ENCODE results near the gene PLK1. TPM values are rescaled to one million over a fixed set of nuclear protein-coding genes. Genes with fewer than 3 reads are reported as not detected.
"Not testable (repeated sequence)": the region's sequence is repeated elsewhere in the genome, so short reads cannot be mapped to it uniquely, and the experiment has no call there.

Gene PLK1
- total and polyA plus RNA-seq, 2 of the 4 experiments (the other 2 are of a cell fraction) = 19.4 to 59.0 TPM

DNA sequence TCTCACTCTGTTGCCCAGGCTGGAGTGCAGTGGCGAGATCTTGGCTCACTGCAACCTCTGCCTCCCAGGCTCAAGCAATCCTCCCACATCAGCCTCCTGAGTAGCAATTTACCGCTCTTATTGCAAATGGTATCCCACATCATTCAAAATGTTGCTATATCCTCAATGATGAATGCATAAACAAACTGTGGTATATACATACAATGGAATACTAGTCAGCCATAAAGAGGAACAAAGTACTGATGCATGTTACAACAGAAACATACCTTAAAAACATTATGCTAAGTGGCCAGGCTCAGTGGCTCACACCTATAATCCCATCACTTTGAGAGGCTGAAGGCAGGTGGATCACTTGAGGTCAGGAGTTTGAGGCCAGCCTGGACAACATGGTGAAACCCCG, 46.8 kb upstream of the PLK1 start:
- H3K9me1 ChIP-seq (ENCODE audit: insufficient read depth, low read length); H3K4ac ChIP-seq (ENCODE audit: low read depth, low read length); H4K5ac ChIP-seq (ENCODE audit: low read depth, low read length); H2AK9ac ChIP-seq (replicated peaks; ENCODE audit: low read depth, low read length, poor library complexity); H2BK5ac ChIP-seq (ENCODE audit: low read depth, low read length, poor library complexity, severe bottlenecking); H3K56ac ChIP-seq (ENCODE audit: extremely low read depth, insufficient read depth, low read length); DNase-seq; POLR2A ChIA-PET (ENCODE audit: unreplicated experiment); BruUV-seq (replicated peaks); H4K91ac ChIP-seq (ENCODE audit: insufficient read depth, low read depth, low read length); H3K27me3 ChIP-seq (ENCODE audit: control insufficient read depth, insufficient read depth, low read length); H3K79me1 ChIP-seq (ENCODE audit: low read depth in 1 of 2, low read length in 2 of 2); H2BK15ac ChIP-seq (ENCODE audit: low read depth, low read length); H2AFZ ChIP-seq (replicated peaks; ENCODE audit: low read length, poor library complexity); H3K4me2 ChIP-seq (ENCODE audit: low read depth, low read length); H3K23ac ChIP-seq (ENCODE audit: low read depth, low read length); H2BK120ac ChIP-seq (ENCODE audit: low read depth, low read length); CTCF ChIA-PET; H2AK5ac ChIP-seq (ENCODE audit: low read depth, low read length); H3K18ac ChIP-seq (ENCODE audit: low read depth, low read length); H3K4me1 ChIP-seq (ENCODE audit: control insufficient read depth, insufficient read depth, low read length); ATAC-seq (ENCODE audit: low read depth); H3K14ac ChIP-seq (replicated peaks; ENCODE audit: low read depth, low read length); H3K27ac ChIP-seq (ENCODE audit: insufficient read depth, low read length); H3K9ac ChIP-seq (ENCODE audit: low read depth, low read length); H2BK20ac ChIP-seq (ENCODE audit: low read depth, low read length); H3K4me3 ChIP-seq (ENCODE audit: insufficient read depth, low read depth, low read length); dilution Hi-C loops (cut with HindIII; ENCODE audit: low sequenced_read_pairs, unreplicated experiment); H4K8ac ChIP-seq (ENCODE audit: low read depth in 2 of 2, low read length in 2 of 2); H3K9me3 ChIP-seq (ENCODE audit: control insufficient read depth, insufficient read depth, low read length); in situ Hi-C loops (cut with MboI; ENCODE audit: low sequenced_read_pairs); H4K20me1 ChIP-seq (ENCODE audit: insufficient read depth, low read length): not testable (repeated sequence)
- intact Hi-C loops (cut with micrococcal nuclease) = loop anchor here (5.0 kb wide), 1 partner anchor 160 kb away; no protein-coding TSS in a partner anchor
- peaks cover 26% of the 10 kb centered on the region for H3K36me3 ChIP-seq (ENCODE audit: control insufficient read depth, insufficient read depth, low read length)
- WGBS, 2 experiments (ENCODE audit: extremely low coverage in 2 of 2, insufficient read length in 1 of 2) = 67% methylated on average over 1 of the region's 3 CpGs; no CpG with 5 or more reads in 1 of the 2 experiments

All from IMR-90 (cell line).